Naive thymus-derived CD4-positive, alpha-beta T cell (primary cell): Measurements from ENCODE around the gene BEST4. TPM values are rescaled to one million over a fixed set of nuclear protein-coding genes. Genes with fewer than 3 reads are reported as not detected.

Experiments
- ATAC-seq: fragments of 150-1000 bp; cut with Tn5 transposase; 2 replicates; pipeline ENCODE4 v1.10.0; 2021; ENCODE audit warnings: mild to moderate bottlenecking, moderate library complexity
- CTCF ChIA-PET: fragments of 350-600 bp; sonication (Branson Sonifier 250); formaldehyde crosslinking; loops from one replicate; lab custom pipeline; 2021; ENCODE audit warnings: antibody characterized with exemption; lab: Charles Lee
- POLR2A ChIA-PET: fragments of 350-600 bp; sonication (Branson Sonifier 250); formaldehyde crosslinking; loops from one replicate; lab custom pipeline; 2021; ENCODE audit warnings: antibody characterized with exemption, inconsistent platforms; lab: Charles Lee
- DNase-seq, 9 donors: peaks; one replicate each; pipeline versions ENCODE4 v3.0.0 to v3.0.0-alpha.2; 2020 to 2022; ENCODE audit warnings: mixed read lengths in 1 of 9
- H3K27ac ChIP-seq: one replicate; pipeline ENCODE4 v1.7.0; 2013; ENCODE audit warnings: mild to moderate bottlenecking, low read depth, low read length, moderate library complexity
- H3K27me3 ChIP-seq, 2 donors: one replicate each; pipeline ENCODE4 v1.7.0; 2013; ENCODE audit warnings: low read length in 2 of 2, mild to moderate bottlenecking in 2 of 2, moderate library complexity in 2 of 2; ENCODE audit not compliant: control insufficient read depth in 2 of 2, insufficient read depth in 2 of 2
- H3K36me3 ChIP-seq, 3 experiments: 1 replicate in 2 of 3; 2 replicates in 1 of 3; pipeline ENCODE4 v1.7.0; 2013; ENCODE audit warnings: low read length in 3 of 3, mild to moderate bottlenecking in 3 of 3, moderate library complexity in 1 of 3; ENCODE audit not compliant: insufficient read depth in 3 of 3, control insufficient read depth in 2 of 3
- H3K4me1 ChIP-seq, 2 donors: one replicate each; pipeline ENCODE4 v1.7.0; 2013; ENCODE audit warnings: low read length in 2 of 2, mild to moderate bottlenecking in 2 of 2, moderate library complexity in 1 of 2; ENCODE audit not compliant: control insufficient read depth in 2 of 2, insufficient read depth in 2 of 2
- H3K4me3 ChIP-seq: 2 replicates; pipeline ENCODE4 v1.7.0; 2013; ENCODE audit warnings: mild to moderate bottlenecking, low read length
- H3K9me3 ChIP-seq, 3 experiments: 1 replicate in 2 of 3; 2 replicates in 1 of 3; pipeline ENCODE4 v1.7.0; 2013; ENCODE audit warnings: low read length in 3 of 3; ENCODE audit not compliant: control insufficient read depth in 2 of 3
- H3K27ac Mint-ChIP-seq, 9 donors: one replicate each; pipeline ENCODE4 v1.8.0; 2020 to 2022; ENCODE audit warnings: mixed read lengths in 9 of 9, mild to moderate bottlenecking in 8 of 9, moderate library complexity in 5 of 9, inconsistent platforms in 2 of 9
- H3K27me3 Mint-ChIP-seq, 5 donors: one replicate each; pipeline ENCODE4 v1.8.0; 2021 to 2022; ENCODE audit warnings: mixed read lengths in 5 of 5, mild to moderate bottlenecking in 1 of 5
- H3K36me3 Mint-ChIP-seq, 5 donors: one replicate each; pipeline ENCODE4 v1.8.0; 2020 to 2022; ENCODE audit warnings: mixed read lengths in 5 of 5, mild to moderate bottlenecking in 3 of 5, inconsistent platforms in 1 of 5
- H3K4me1 Mint-ChIP-seq, 7 donors: one replicate each; pipeline ENCODE4 v1.8.0; 2020 to 2022; ENCODE audit warnings: mixed read lengths in 7 of 7, mild to moderate bottlenecking in 3 of 7, inconsistent platforms in 1 of 7
- H3K4me3 Mint-ChIP-seq, 10 donors: one replicate each; pipeline ENCODE4 v1.8.0; 2020 to 2022; ENCODE audit warnings: mild to moderate bottlenecking in 10 of 10, mixed read lengths in 10 of 10, moderate library complexity in 6 of 10, inconsistent platforms in 2 of 10
- H3K9me3 Mint-ChIP-seq, 11 donors: one replicate each; pipeline ENCODE4 v1.8.0; 2020 to 2022; ENCODE audit warnings: mixed read lengths in 11 of 11, mild to moderate bottlenecking in 4 of 11, inconsistent platforms in 1 of 11, moderate library complexity in 1 of 11
- intact Hi-C, 2 donors: fragments of 100-400 bp; cut with micrococcal nuclease; formaldehyde crosslinking; loops; one replicate each; pipeline ENCODE4 v1.15.1; 2023
- polyA plus RNA-seq, 2 donors: library from polyadenylated mRNA; unstranded; fragments of 300-500 nt; fragmentation: Illumina TruSeq; gene quantifications; one replicate each; pipeline ENCODE4 v1.2.3, GENCODE V29; 2021
- total RNA-seq, 6 experiments: library from RNA in 5 of 6; stranded (reverse) in 5 of 6; gene quantifications; 1 replicate in 5 of 6; 2 replicates in 1 of 6; pipeline ENCODE4 v1.2.3 and lab custom pipeline; 2021 to 2026

Gene BEST4
- total and polyA plus RNA-seq, 7 experiments from 2014 or later: 0.72 to 1.4 (median 0.95) TPM; not detected in 1

GRCh38 chr1:44830900-44831304 is 42.9 kb upstream of the BEST4 start:
- DNase-seq (no peak), ATAC-seq (no peak)
- no peaks in the 10 kb centered on the region for H3K36me3 ChIP-seq
- Mint-ChIP-seq H3K9me3 (peaks cover 0 to 1% (median 0%) of the 10 kb centered on the region in 11 donors), H3K36me3 (no peaks in the 10 kb centered on the region), H3K27me3 (no peaks in the 10 kb centered on the region), H3K27ac (peak overlapping the region in 1 of 9 donors; percentile 73), H3K4me1 (peaks cover 5 to 16% (median 5%) of the 10 kb centered on the region in 7 donors), H3K4me3 (no peak overlapping the region)
- H3K9me3 ChIP-seq: no peaks in the 10 kb centered on the region
- no peak overlapping the region for H3K4me3 ChIP-seq
- intact Hi-C loops: no loop called here
- no peak overlapping the region for H3K27ac ChIP-seq
- ChIA-PET CTCF (interaction anchor here (0.5 kb wide), 1 partner anchor 112 kb away, joined by 5 read pairs; no protein-coding TSS in a partner anchor), POLR2A (interaction anchor here (1.2 to 14.4 kb wide), 4 partner anchors 10 to 109 kb away, joined by 4 to 709 read pairs (median 8); partner anchors contain the start of genes BTBD19, DYNLT4 and PLK3)
- no peaks in the 10 kb centered on the region for H3K27me3 ChIP-seq
- no peaks in the 10 kb centered on the region for H3K4me1 ChIP-seq

GRCh38 chr1:44829506-44830384 is 41.8 kb upstream of the BEST4 start:
- H3K4me1 Mint-ChIP-seq: peaks cover 0 to 10% (median 0%) of the 10 kb centered on the region in 7 donors
- no peaks in the 10 kb centered on the region for H3K27me3 ChIP-seq
- POLR2A ChIA-PET: interaction anchor here (0.7 to 14.4 kb wide), 5 partner anchors 9 to 108 kb away, joined by 3 to 709 read pairs (median 5); partner anchors contain the start of genes BTBD19, DYNLT4 and PLK3
- no peak for ATAC-seq
- peak overlapping the region in 2 of 9 donors; percentile 20 to 23 for H3K27ac Mint-ChIP-seq
- peaks cover 0 to 1% (median 0%) of the 10 kb centered on the region in 11 donors for H3K9me3 Mint-ChIP-seq
- H3K4me3 Mint-ChIP-seq: no peak overlapping the region
- no peaks in the 10 kb centered on the region for H3K27me3 Mint-ChIP-seq
- no peaks in the 10 kb centered on the region for H3K36me3 Mint-ChIP-seq
- H3K36me3 ChIP-seq: no peaks in the 10 kb centered on the region
- intact Hi-C loops: no loop called here
- CTCF ChIA-PET: interaction anchor here (0.6 to 0.9 kb wide), 2 partner anchors 39 to 251 kb away, joined by 3 read pairs; no protein-coding TSS in a partner anchor
- no peak overlapping the region for H3K27ac ChIP-seq
- H3K4me3 ChIP-seq: no peak overlapping the region
- no peak for DNase-seq
- no peaks in the 10 kb centered on the region for H3K9me3 ChIP-seq
- no peaks in the 10 kb centered on the region for H3K4me1 ChIP-seq

GRCh38 chr1:44828841-44829440 is 41.0 kb upstream of the BEST4 start:
- H3K36me3 ChIP-seq: no peaks in the 10 kb centered on the region
- Mint-ChIP-seq H3K4me1 (peaks cover 0 to 8% (median 0%) of the 10 kb centered on the region in 7 donors), H3K4me3 (no peak overlapping the region), H3K9me3 (peaks cover 0 to 1% (median 0%) of the 10 kb centered on the region in 11 donors), H3K27me3 (no peaks in the 10 kb centered on the region), H3K36me3 (no peaks in the 10 kb centered on the region), H3K27ac (no peak overlapping the region)
- no peak for ATAC-seq
- H3K27ac ChIP-seq: no peak overlapping the region
- intact Hi-C loops: no loop called here
- CTCF ChIA-PET: interaction anchor here (0.6 kb wide), 1 partner anchor 252 kb away, joined by 3 read pairs; no protein-coding TSS in a partner anchor
- POLR2A ChIA-PET: interaction anchor here (0.7 to 14.4 kb wide), 4 partner anchors 8 to 36 kb away, joined by 3 to 709 read pairs (median 4); partner anchors contain the start of genes BTBD19, DYNLT4 and PLK3
- no peak for DNase-seq
- no peak overlapping the region for H3K4me3 ChIP-seq
- H3K27me3 ChIP-seq: no peaks in the 10 kb centered on the region
- H3K4me1 ChIP-seq: no peaks in the 10 kb centered on the region
- H3K9me3 ChIP-seq: no peaks in the 10 kb centered on the region

- POLR2A ChIA-PET: interaction anchor here (0.7 to 14.4 kb wide), 2 partner anchors 9 to 21 kb away, joined by 5 to 709 read pairs; partner anchors contain the start of genes BTBD19, DYNLT4 and PLK3
- Mint-ChIP-seq H3K9me3 (peaks cover 0 to 1% (median 0%) of the 10 kb centered on the region in 11 donors), H3K4me3 (no peak overlapping the region), H3K27me3 (no peaks in the 10 kb centered on the region), H3K36me3 (no peaks in the 10 kb centered on the region), H3K27ac (no peak overlapping the region), H3K4me1 (peaks cover 0 to 6% (median 0%) of the 10 kb centered on the region in 7 donors)
- intact Hi-C loops: no loop called here
- Histone ChIP-seq H3K36me3 (no peaks in the 10 kb centered on the region), H3K4me3 (no peak overlapping the region), H3K27ac (no peak overlapping the region), H3K9me3 (no peaks in the 10 kb centered on the region), H3K27me3 (no peaks in the 10 kb centered on the region), H3K4me1 (no peaks in the 10 kb centered on the region)
- CTCF ChIA-PET: interaction anchor here (0.7 kb wide), 1 partner anchor 10 kb away, joined by 3 read pairs; no protein-coding TSS in a partner anchor
- ATAC-seq (no peak), DNase-seq (no peak)
Measured at GRCh38 chr1:44828003-44828651, 40.2 kb upstream of the BEST4 start.

GRCh38 chr1:44827197-44828002 is 39.4 kb upstream of the BEST4 start:
- Mint-ChIP-seq H3K27ac (no peak overlapping the region), H3K4me1 (peaks cover 0 to 10% (median 0%) of the 10 kb centered on the region in 7 donors), H3K9me3 (peaks cover 0 to 1% (median 0%) of the 10 kb centered on the region in 11 donors), H3K4me3 (no peak overlapping the region), H3K27me3 (no peaks in the 10 kb centered on the region), H3K36me3 (no peaks in the 10 kb centered on the region)
- Histone ChIP-seq H3K4me3 (no peak overlapping the region), H3K27me3 (no peaks in the 10 kb centered on the region), H3K36me3 (no peaks in the 10 kb centered on the region), H3K4me1 (no peaks in the 10 kb centered on the region), H3K9me3 (no peaks in the 10 kb centered on the region), H3K27ac (no peak overlapping the region)
- intact Hi-C loops: no loop called here
- ATAC-seq: no peak
- POLR2A ChIA-PET: interaction anchor here (0.7 to 14.4 kb wide), 3 partner anchors 8 to 96 kb away, joined by 3 to 709 read pairs (median 5); partner anchors contain the start of genes BTBD19, DYNLT4, PLK3 and RNU5D-1
- CTCF ChIA-PET: interaction anchor here (0.7 kb wide), 1 partner anchor 9 kb away, joined by 3 read pairs; no protein-coding TSS in a partner anchor
- no peak for DNase-seq
